NCI-H2227 treated with DMSO at 0.1 percent for 48 hours (cell line): ENCODE results near the gene CHRNB2.
"Not testable (repeated sequence)": the region's sequence is repeated elsewhere in the genome, so short reads cannot be mapped to it uniquely, and the experiment has no call there.

Source experiments
- DNase-seq: peaks from one replicate; lab custom pipeline; 2025; lab: John Stamatoyannopoulos, UW

CHRNB2 gene

GRCh38 chr1:154567386-154568156 is at the start of gene CHRNB2:
TSS of gene CHRNB2 (plus strand) at chr1:154567778. CDS start at chr1:154568045, 267 bp downstream.
- peak; percentile 84 for DNase-seq

- no peak for DNase-seq
Observed at GRCh38 chr1:154519591-154519991, 48.0 kb upstream of the CHRNB2 start.

GRCh38 chr1:154520333-154520732 is 47.2 kb upstream of the CHRNB2 start:
- no peak for DNase-seq

- DNase-seq: no peak
Observed at GRCh38 chr1:154521695-154522094, 45.9 kb upstream of the CHRNB2 start.

- DNase-seq: no peak
Observed at GRCh38 chr1:154524881-154525280, 42.7 kb upstream of the CHRNB2 start.

- DNase-seq: no peak
Observed at GRCh38 chr1:154527192-154527591, 40.4 kb upstream of the CHRNB2 start.

- DNase-seq: no peak
Observed at GRCh38 chr1:154529308-154529707, 38.3 kb upstream of the CHRNB2 start.

GRCh38 chr1:154531950-154532349 is 35.6 kb upstream of the CHRNB2 start:
- not testable (repeated sequence) for DNase-seq

GRCh38 chr1:154533952-154534844 is 33.4 kb upstream of the CHRNB2 start:
- peak; percentile 62 for DNase-seq

- DNase-seq: no peak
Observed at GRCh38 chr1:154536570-154536969, 31.0 kb upstream of the CHRNB2 start.

- DNase-seq: no peak
Observed at GRCh38 chr1:154539486-154540483, 27.8 kb upstream of the CHRNB2 start.

- DNase-seq: no peak
Observed at GRCh38 chr1:154541231-154541630, 26.3 kb upstream of the CHRNB2 start.

- peak; percentile 75 for DNase-seq
Observed at GRCh38 chr1:154546264-154547063, 21.1 kb upstream of the CHRNB2 start.

- DNase-seq: peak; percentile 68
Observed at GRCh38 chr1:154547105-154547732, 20.4 kb upstream of the CHRNB2 start.

GRCh38 chr1:154548028-154548427 is 19.6 kb upstream of the CHRNB2 start:
- DNase-seq: no peak

GRCh38 chr1:154549202-154549770 is 18.3 kb upstream of the CHRNB2 start:
- no peak for DNase-seq

GRCh38 chr1:154550070-154550469 is 17.5 kb upstream of the CHRNB2 start:
- DNase-seq: no peak

GRCh38 chr1:154550657-154551056 is 16.9 kb upstream of the CHRNB2 start:
- no peak for DNase-seq

- DNase-seq: no peak
Observed at GRCh38 chr1:154551474-154551873, 16.1 kb upstream of the CHRNB2 start.

- DNase-seq: no peak
Observed at GRCh38 chr1:154552036-154552435, 15.5 kb upstream of the CHRNB2 start.
